T-helper 2 cell (primary cell): ENCODE data around the gene PTPN18.

Experiments
- DNase-seq, 5 experiments: peaks; one replicate each; pipeline versions ENCODE4 v3.0.0 to v3.0.0-alpha.2; 2012 to 2022

Gene PTPN18

GRCh38 chr2:130341562-130342019 lies 14.3 kb upstream of the PTPN18 start:
- DNase-seq = peak in 2 of 5 experiments; percentile 9 to 65

GRCh38 chr2:130342020-130342532 lies 13.8 kb upstream of the PTPN18 start:
- DNase-seq = peak; percentile 61 to 95 (median 82)

- peak; percentile 69 to 99 (median 94) for DNase-seq
Observed at GRCh38 chr2:130342533-130343275, 13.2 kb upstream of the PTPN18 start, which contains the start of gene IMP4. Gene IMP4, plus strand, starts transcription at chr2:130342897. Its CDS starts 36 bp downstream, at chr2:130342933.

GRCh38 chr2:130344578-130344977 lies 11.3 kb upstream of the PTPN18 start:
- DNase-seq = no peak

GRCh38 chr2:130345091-130345490 lies 10.8 kb upstream of the PTPN18 start:
- DNase-seq = no peak

- DNase-seq = no peak
Observed at GRCh38 chr2:130345611-130346010, 10.2 kb upstream of the PTPN18 start.

- DNase-seq = no peak
Observed at GRCh38 chr2:130346041-130346740, 9.7 kb upstream of the PTPN18 start.

- DNase-seq = no peak
Observed at GRCh38 chr2:130346741-130347066, 9.2 kb upstream of the PTPN18 start.

- no peak for DNase-seq
Observed at GRCh38 chr2:130347220-130347925, 8.5 kb upstream of the PTPN18 start.

- DNase-seq = no peak
Observed at GRCh38 chr2:130349174-130349573, 6.7 kb upstream of the PTPN18 start.

GRCh38 chr2:130351711-130352110 lies 4.1 kb upstream of the PTPN18 start:
- no peak for DNase-seq

GRCh38 chr2:130352237-130352636 lies 3.6 kb upstream of the PTPN18 start:
- no peak for DNase-seq

GRCh38 chr2:130353291-130354138 lies 2.3 kb upstream of the PTPN18 start:
- no peak for DNase-seq

- no peak for DNase-seq
Observed at GRCh38 chr2:130354139-130354428, 1.8 kb upstream of the PTPN18 start.

- no peak for DNase-seq
Observed at GRCh38 chr2:130355172-130355577, 681 bp upstream of the PTPN18 start.

GRCh38 chr2:130357864-130358263 lies 2.0 kb downstream of the PTPN18 start:
- DNase-seq = no peak

- no peak for DNase-seq
Observed at GRCh38 chr2:130358420-130359350, 2.8 kb downstream of the PTPN18 start.

- no peak for DNase-seq
Observed at GRCh38 chr2:130359466-130359865, 3.6 kb downstream of the PTPN18 start.

GRCh38 chr2:130363479-130363878 lies 7.6 kb downstream of the PTPN18 start:
- DNase-seq = no peak

GRCh38 chr2:130365075-130365474 lies 9.2 kb downstream of the PTPN18 start:
- DNase-seq = no peak

GRCh38 chr2:130365963-130366362 lies 10.1 kb downstream of the PTPN18 start:
- no peak for DNase-seq
